ENCODE data around the gene TTC39C. TPM values are rescaled to one million over a fixed set of nuclear protein-coding genes. Genes with fewer than 3 reads are reported as not detected.

TTC39C gene
- total and polyA plus RNA-seq, 2 of the 8 experiments (the other 6 are each of a cell fraction or from before 2014, with no cell fraction given): 8.1 to 79.1 TPM

- no peak for TF ChIP-seq ATF2 (IDR thresholded peaks at IDR 0.05; ENCODE audit: low read length)
- TF ChIP-seq JUND (IDR thresholded peaks at IDR 0.05; ENCODE audit: low read length): no peak
- TF ChIP-seq BRCA1 (IDR thresholded peaks at IDR 0.05; ENCODE audit: low read depth, low read length): no peak
These were observed 50.0 kb downstream of the TTC39C start (continued) for GRCh38 chr18:24064391-24065100.

Measured in H1 (cell line).